GM19463 (cell line): ENCODE measurements around the gene TMEM214.

Experiments used
- ATAC-seq: cut with Tn5 transposase; IDR thresholded peaks from one replicate; pipeline ENCODE4 v1.9.1; 2021; ENCODE audit warnings: mild to moderate bottlenecking, moderate library complexity; ENCODE audit not compliant: unreplicated experiment

Gene TMEM214

DNA sequence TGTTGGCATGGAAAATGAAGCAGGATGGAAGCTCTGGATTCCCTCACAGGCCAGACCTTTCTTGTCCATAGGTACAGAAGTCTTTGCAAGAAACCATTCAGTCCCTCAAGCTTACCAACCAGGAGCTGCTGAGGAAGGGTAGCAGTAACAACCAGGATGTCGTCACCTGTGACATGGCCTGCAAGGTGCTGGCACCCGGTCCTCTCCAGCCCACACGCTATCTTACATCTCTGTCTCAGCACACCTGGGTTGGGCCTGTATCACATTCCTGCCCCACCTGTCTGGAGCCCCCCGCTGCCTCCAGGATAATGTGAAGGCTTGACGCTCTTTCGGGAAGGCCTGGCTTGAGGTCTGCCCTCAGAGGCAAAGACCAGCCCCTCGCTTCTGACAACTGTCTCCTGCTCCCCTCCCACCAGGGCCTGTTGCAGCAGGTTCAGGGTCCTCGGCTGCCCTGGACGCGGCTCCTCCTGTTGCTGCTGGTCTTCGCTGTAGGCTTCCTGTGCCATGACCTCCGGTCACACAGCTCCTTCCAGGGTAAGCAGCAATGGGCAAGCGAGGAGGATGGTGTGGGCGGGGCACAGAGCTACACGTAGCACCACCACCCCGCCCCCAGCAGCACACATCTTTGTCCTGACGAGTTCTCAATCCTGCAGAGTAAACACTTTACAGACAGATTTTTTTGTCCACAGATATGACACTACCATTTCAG, 6.0 kb downstream of the TMEM214 start:
- ATAC-seq, result no peak

- no peak for ATAC-seq
Measured at GRCh38 chr2:27039426-27039825, 6.7 kb downstream of the TMEM214 start.

DNA sequence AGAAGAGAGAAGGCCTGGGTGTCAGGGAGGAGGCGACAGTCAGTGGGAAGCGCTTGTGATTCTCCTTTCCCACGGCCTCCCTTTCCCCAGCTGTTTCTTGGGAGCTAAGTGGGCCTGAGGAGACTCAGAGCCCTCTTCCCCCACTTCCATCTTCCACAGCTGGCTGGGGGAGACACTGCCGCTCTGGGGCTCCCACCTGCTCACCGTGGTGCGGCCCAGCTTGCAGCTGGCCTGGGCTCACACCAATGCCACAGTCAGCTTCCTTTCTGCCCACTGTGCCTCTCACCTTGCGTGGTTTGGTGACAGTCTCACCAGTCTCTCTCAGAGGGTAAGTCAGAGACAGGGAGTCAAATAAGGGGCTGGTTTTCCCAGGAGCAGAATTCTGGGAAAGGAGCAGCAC, 7.1 kb downstream of the TMEM214 start:
- ATAC-seq, result no peak

DNA sequence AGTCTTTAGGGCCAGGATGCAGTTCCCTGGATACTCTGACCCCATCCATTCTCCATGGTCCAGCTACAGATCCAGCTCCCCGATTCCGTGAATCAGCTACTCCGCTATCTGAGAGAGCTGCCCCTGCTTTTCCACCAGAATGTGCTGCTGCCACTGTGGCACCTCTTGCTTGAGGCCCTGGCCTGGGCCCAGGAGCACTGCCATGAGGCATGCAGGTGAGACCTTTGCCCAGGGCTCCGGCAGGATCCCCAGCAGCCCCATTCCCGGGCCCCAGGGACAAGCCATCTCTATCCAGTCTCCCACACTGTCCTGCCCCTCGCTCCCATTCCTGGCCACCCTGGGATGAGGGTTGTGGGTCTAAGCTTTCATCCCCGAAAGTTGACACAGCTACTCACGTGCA, 7.5 kb downstream of the TMEM214 start:
- ATAC-seq, result no peak

DNA sequence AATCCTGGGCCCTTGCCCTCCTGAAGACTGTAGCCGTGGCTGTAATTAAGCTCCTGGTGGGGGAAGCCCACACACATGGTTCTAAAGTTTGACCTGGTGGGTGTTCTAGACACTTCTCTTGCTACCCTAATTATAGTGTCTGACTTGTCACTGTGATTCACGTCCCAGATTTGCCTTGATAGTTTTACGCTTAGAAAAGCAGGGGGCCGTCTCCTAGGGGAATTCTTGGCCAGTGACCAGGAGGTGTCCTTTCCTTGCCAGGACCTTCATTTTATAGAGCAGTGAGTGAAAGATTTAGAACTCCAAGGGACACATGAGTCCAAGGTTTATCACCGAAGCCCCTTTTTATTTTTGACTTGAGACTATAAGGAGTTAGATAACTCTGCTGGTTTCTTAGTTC, 9.0 kb downstream of the TMEM214 start:
- no peak for ATAC-seq

GRCh38 chr2:27042159-27042661, 9.4 kb downstream of the TMEM214 start:
- peak; percentile 39 for ATAC-seq

GRCh38 chr2:27042985-27043634, 10.3 kb downstream of the TMEM214 start:
- no peak for ATAC-seq

DNA sequence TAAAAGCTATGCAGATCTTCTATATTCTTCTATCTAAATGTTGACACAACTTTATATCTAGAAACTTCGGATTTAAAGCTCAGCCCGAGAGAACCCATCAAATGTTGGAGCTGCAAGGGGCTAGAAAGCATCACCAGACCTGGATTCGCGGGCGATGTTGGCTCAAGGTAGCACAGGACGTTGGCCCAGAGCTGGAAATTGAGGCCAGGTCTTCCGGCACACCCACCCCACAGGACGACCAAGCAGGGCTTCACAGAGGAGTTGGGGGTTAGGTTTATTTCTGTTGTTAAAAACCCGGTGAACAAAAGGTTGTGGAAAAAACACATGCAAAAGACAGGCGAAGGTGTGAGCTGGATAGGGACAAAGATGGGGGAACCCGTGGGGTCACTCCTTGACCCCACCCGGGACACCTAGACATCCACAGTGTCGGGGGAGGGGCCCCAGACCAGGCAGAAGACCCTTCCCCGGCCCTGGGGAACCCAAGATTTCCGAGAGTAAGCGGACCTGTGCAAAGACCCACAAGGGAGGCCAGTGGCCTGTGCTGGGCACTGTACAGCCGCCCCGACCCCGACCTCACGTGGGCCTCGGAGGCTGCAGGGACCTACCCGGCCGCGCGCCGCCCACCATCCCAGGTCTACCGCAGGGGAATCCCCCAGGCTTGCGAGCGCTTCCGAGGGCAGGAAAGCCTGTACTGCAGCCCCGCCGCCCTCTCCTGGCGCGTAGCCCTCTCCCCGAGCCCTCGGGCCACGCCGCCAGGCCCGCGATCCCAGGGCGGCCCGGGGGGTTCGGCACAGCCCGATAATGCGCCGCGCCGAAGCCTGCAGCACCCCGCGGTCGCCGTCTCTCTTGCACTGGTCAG, 16.9 kb downstream of the TMEM214 start:
- ATAC-seq, result no peak

GRCh38 chr2:27050281-27050995, 17.7 kb downstream of the TMEM214 start:
- ATAC-seq, result peak; percentile 46

DNA sequence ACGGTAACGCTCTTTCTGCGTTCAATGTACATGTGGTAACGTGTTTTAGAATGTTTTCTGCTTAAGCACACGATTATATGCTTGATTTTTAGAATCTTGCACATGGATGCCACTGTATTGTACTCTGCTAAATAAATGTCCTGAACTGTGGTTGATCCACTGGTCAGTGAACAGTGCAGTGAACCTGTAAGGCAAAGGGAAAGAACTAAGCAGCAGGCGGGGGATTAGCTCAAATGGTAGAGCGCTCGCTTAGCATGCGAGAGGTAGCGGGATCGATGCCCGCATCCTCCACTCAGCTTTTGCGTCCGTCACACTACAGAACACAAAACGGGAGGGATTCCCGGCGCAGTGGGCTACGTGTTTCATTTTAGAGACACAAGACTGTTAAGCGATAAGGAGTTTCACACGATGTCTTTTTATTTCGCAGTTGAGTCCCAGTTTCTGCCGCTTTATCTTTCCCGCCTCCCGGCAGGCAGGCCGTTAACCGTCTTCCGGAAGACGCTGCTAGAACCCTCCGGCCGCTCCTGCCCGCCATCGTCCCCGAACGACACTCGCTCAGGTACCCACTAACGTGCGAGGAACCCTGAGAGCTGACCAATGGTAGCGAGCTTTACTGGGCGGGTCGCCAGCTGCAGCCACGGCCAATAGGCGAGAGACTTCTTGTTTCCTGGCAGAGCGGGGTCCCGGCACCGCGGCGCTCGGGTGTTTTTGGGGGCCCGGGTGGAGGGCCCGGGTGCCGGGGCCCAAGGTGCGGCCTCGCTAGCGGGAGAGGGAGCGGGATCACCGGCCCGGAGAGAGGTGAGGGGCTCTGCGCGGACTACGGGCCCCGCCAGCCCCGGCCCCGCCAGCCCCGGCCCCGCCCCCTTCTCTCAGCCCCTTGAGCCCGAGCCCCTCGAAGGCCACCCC, 18.5 kb downstream of the TMEM214 start, which contains the start of gene AGBL5:
Gene AGBL5, plus strand, starts transcription at position 673 of the 906 bp plus-strand sequence. CDS start 1,291 bp downstream, outside the sequence.
- ATAC-seq, result peak; percentile 66

GRCh38 chr2:27051902-27052645, 19.3 kb downstream of the TMEM214 start:
- ATAC-seq, result no peak

GRCh38 chr2:27053321-27053720, 20.6 kb downstream of the TMEM214 start:
- no peak for ATAC-seq

DNA sequence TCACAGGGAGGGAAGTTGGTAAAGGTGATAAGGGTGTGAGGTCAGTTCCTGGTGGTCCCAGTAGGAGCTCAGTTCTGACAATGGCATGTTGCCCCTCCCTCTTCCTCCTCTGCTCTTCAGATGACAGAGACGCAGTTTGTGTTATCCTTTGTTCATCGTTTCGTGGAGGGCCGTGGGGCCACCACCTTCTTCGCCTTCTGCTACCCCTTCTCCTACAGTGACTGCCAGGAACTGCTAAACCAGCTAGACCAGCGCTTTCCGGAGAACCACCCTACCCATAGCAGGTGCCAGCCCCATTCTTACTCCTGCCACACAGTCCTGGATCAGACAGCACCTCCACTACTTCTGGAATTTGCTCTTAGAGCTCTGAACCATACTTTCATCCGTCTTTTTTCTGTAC, 21.0 kb downstream of the TMEM214 start:
- ATAC-seq, result no peak

DNA sequence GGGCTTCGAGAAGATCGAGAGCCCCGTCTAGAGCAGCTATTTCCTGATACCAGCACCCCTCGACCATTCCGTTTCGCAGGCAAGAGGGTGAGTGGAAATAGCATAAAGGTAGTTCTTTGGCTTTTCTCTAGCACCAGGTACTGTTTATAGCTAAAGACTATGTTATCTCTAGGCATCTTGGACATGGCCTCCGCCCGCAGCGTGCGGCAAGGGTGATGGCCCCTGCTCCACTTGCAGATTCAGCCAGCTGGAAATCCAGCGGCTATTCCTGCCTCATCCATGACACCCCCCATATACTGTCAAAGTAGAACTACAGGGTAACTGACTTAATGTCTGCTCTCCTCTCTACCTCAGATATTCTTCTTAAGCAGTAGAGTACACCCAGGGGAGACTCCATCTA, 22.0 kb downstream of the TMEM214 start:
- no peak for ATAC-seq

DNA sequence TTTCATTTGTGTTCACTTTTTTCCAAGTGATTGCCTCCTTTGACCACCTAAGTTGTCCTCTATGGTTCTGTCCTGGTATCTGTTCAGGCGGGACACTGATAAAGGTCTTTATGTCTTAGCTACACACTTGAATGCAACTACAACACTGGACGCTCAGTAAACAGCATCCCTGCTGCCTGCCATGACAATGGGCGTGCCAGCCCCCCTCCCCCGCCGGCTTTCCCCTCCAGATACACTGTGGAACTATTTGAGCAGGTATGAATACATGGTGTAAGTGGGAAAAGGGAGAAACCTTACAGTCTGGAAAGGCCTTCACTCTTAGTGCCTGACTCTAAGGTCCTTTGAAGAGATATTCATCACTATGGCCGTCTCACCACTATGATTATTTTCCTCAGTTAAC, 24.4 kb downstream of the TMEM214 start:
- no peak for ATAC-seq

- no peak for ATAC-seq
Measured at GRCh38 chr2:27058210-27058609, 25.4 kb downstream of the TMEM214 start.

DNA sequence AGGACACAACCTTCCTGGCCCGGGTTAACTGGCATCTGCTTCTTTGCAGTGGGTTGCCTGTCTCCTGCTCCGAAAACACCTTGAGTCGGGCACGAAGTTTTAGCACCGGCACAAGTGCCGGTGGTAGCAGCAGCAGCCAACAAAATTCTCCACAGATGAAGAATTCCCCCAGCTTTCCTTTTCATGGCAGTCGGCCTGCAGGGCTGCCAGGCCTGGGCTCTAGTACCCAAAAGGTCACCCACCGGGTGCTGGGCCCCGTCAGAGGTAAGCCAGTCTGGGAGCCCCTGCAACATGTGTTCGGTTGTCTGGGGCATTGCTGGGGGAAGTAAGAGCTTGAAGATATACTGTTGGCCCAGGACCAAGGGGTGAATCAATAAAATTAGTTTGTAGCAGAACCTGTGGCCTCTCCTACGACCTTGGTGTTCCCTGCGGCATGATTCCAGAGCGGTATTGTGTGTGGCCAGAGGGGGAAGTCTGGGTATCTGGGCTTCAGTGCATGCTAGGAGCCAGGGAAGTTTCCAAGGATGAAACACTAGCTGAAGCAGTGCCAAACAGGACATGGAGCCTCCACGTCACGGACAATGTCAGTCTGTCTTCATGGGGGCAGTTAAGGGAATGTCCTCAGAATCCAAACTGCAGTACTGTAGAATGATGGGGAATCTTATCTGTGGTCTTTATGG, 26.5 kb downstream of the TMEM214 start:
- ATAC-seq, result no peak

- no peak for ATAC-seq
Measured at GRCh38 chr2:27060323-27060722, 27.6 kb downstream of the TMEM214 start.
